K562 (cell line): ENCODE measurements around the gene BRME1. TPM values are rescaled to one million over a fixed set of nuclear protein-coding genes. Genes with fewer than 3 reads are reported as not detected.

Experiments
- CHD1 ChIP-seq: fragments of 200-600 bp; sonication (generic); IDR thresholded peaks from one replicate; pipeline ENCODE4 v1.6.1; 2012; ENCODE audit warnings: mild to moderate bottlenecking, moderate library complexity, low read length, inconsistent platforms
- DMBX1 ChIP-seq: fragments of 250-450 bp; sonication (Bioruptor Pico); IDR thresholded peaks from 2 replicates; pipeline ENCODE4 v1.8.0; 2022; ENCODE audit warnings: inconsistent platforms, mild to moderate bottlenecking, moderate library complexity, borderline replicate concordance
- E2F6 ChIP-seq, 2 experiments: IDR thresholded peaks; 2 replicates each; pipeline ENCODE4 v1.6.1; 2011; ENCODE audit warnings: borderline replicate concordance in 1 of 2, control low read depth in 1 of 2, low read depth in 1 of 2, low read length in 1 of 2, mild to moderate bottlenecking in 1 of 2, mixed read lengths in 1 of 2, moderate library complexity in 1 of 2; ENCODE audit not compliant: insufficient read depth in 1 of 2, insufficient read length in 1 of 2, poor library complexity in 1 of 2, severe bottlenecking in 1 of 2; ENCODE audit errors: extremely low read depth in 1 of 2
- NKRF ChIP-seq: fragments of 450-650 bp; IDR thresholded peaks from 2 replicates; pipeline ENCODE4 v1.6.1; 2016; ENCODE audit warnings: borderline replicate concordance
- PHF8 ChIP-seq: fragments of 200-600 bp; sonication (generic); IDR thresholded peaks from 2 replicates; pipeline ENCODE4 v1.6.1; 2012; ENCODE audit warnings: mixed run types, mild to moderate bottlenecking, inconsistent platforms, low read length, moderate library complexity, borderline replicate concordance
- POLR2AphosphoS2 ChIP-seq: IDR thresholded peaks from 2 replicates; pipeline ENCODE4 v1.6.1; 2012; ENCODE audit warnings: low read length, improper control_type of control experiment
- SAP30 ChIP-seq: fragments of 200-600 bp; sonication (generic); IDR thresholded peaks from 2 replicates; pipeline ENCODE4 v1.6.1; 2012; ENCODE audit warnings: borderline replicate concordance, low read depth, mild to moderate bottlenecking, moderate library complexity, low read length, control low read depth, inconsistent platforms; ENCODE audit not compliant: insufficient read depth, poor library complexity, severe bottlenecking
- ZBTB17 ChIP-seq: fragments of 450-650 bp; formaldehyde crosslinking; IDR thresholded peaks from 2 replicates; pipeline ENCODE4 v1.4.0; 2020; ENCODE audit warnings: mild to moderate bottlenecking
- ZBTB26 ChIP-seq: fragments of 450-650 bp; formaldehyde crosslinking; IDR thresholded peaks from 2 replicates; pipeline ENCODE4 v1.4.0; 2022; ENCODE audit warnings: missing genetic modification characterization
- ZBTB7A ChIP-seq: IDR thresholded peaks from 2 replicates; pipeline ENCODE4 v1.6.1; 2011; ENCODE audit warnings: low read depth, mild to moderate bottlenecking, low read length, moderate library complexity, borderline replicate concordance; ENCODE audit not compliant: control insufficient read depth
- ZFX ChIP-seq: sonication (generic); formaldehyde crosslinking; IDR thresholded peaks from 2 replicates; pipeline ENCODE4 v1.8.0; 2022; ENCODE audit warnings: mild to moderate bottlenecking, missing genetic modification reagents, moderate library complexity
- ZNF444 ChIP-seq: fragments of 250-450 bp; sonication (Bioruptor Pico); IDR thresholded peaks from 2 replicates; pipeline ENCODE4 v1.4.0; 2020; ENCODE audit warnings: mild to moderate bottlenecking, moderate library complexity
- polyA plus RNA-seq, 8 experiments: library from polyadenylated mRNA; depleted of rRNA in 4 of 8; stranded (reverse) in 5 of 8; unstranded in 3 of 8; fragments of >200 nt; fragmentation: Nextera tagmentation in 2 of 8; fragmentation: Illumina TruSeq in 1 of 8; extraction: Ambion mirVana in 2 of 8; extraction: Trizol in 1 of 8; gene quantifications; 2 replicates each; pipeline versions ENCODE4 v1.2.1 to v1.2.3, GENCODE V29; 2011 to 2014; ENCODE audit warnings: inconsistent platforms in 1 of 8, missing spikeins in 1 of 8
- total RNA-seq, 7 experiments: library from RNA; depleted of rRNA in 6 of 7; stranded (reverse); fragments of >200 nt in 6 of 7; fragmentation: Illumina TruSeq in 2 of 7; extraction: Trizol in 2 of 7; gene quantifications; 2 replicates each; pipeline versions ENCODE4 v1.2.1 to v1.2.3, GENCODE V29; 2011 to 2021; ENCODE audit warnings: low replicate concordance in 1 of 7
- TF ChIP-seq, protein P1 (sequence below): sonication (generic); formaldehyde crosslinking; IDR thresholded peaks from 2 replicates; pipeline ENCODE4 v1.9.0; 2022; ENCODE audit warnings: mild to moderate bottlenecking, missing genetic modification reagents
- TF ChIP-seq, protein P2 (sequence below): fragments of 450-650 bp; IDR thresholded peaks from 2 replicates; pipeline ENCODE4 v1.6.1; 2017; ENCODE audit warnings: antibody characterized with exemption, mild to moderate bottlenecking

BRME1 gene
- total and polyA plus RNA-seq, 9 of the 15 experiments (the other 6 are each of a cell fraction or from before 2014, with no cell fraction given), result 0.75 to 6.1 (median 3.6) TPM

- peak; percentile 56 for TF ChIP-seq SAP30
- TF ChIP-seq, protein P1, sequence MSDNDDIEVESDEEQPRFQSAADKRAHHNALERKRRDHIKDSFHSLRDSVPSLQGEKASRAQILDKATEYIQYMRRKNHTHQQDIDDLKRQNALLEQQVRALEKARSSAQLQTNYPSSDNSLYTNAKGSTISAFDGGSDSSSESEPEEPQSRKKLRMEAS (CRISPR knock-in tag), result peak; percentile 81
- no peak for TF ChIP-seq POLR2AphosphoS2
- TF ChIP-seq ZBTB7A, result peak; percentile 47
- TF ChIP-seq ZFX (CRISPR knock-in tag), result peak; percentile 66
- peak; percentile 34 for TF ChIP-seq CHD1
- TF ChIP-seq ZBTB26 (CRISPR knock-in tag), result 0 out of 2 replicates have a peak, but pooled peaks have one; percentile 26
- TF ChIP-seq PHF8, result peak; percentile 0; the same call in 1 of the 2 replicates
- TF ChIP-seq, protein P2, sequence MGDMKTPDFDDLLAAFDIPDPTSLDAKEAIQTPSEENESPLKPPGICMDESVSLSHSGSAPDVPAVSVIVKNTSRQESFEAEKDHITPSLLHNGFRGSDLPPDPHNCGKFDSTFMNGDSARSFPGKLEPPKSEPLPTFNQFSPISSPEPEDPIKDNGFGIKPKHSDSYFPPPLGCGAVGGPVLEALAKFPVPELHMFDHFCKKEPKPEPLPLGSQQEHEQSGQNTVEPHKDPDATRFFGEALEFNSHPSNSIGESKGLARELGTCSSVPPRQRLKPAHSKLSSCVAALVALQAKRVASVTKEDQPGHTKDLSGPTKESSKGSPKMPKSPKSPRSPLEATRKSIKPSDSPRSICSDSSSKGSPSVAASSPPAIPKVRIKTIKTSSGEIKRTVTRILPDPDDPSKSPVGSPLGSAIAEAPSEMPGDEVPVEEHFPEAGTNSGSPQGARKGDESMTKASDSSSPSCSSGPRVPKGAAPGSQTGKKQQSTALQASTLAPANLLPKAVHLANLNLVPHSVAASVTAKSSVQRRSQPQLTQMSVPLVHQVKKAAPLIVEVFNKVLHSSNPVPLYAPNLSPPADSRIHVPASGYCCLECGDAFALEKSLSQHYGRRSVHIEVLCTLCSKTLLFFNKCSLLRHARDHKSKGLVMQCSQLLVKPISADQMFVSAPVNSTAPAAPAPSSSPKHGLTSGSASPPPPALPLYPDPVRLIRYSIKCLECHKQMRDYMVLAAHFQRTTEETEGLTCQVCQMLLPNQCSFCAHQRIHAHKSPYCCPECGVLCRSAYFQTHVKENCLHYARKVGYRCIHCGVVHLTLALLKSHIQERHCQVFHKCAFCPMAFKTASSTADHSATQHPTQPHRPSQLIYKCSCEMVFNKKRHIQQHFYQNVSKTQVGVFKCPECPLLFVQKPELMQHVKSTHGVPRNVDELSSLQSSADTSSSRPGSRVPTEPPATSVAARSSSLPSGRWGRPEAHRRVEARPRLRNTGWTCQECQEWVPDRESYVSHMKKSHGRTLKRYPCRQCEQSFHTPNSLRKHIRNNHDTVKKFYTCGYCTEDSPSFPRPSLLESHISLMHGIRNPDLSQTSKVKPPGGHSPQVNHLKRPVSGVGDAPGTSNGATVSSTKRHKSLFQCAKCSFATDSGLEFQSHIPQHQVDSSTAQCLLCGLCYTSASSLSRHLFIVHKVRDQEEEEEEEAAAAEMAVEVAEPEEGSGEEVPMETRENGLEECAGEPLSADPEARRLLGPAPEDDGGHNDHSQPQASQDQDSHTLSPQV, result peak; percentile 76; the same call in 1 of the 2 replicates
- TF ChIP-seq ZNF444 (CRISPR knock-in tag), result no peak
- 0 out of 2 replicates have a peak, but pooled peaks have one; percentile 43 for TF ChIP-seq ZBTB17
- 0 out of 2 replicates have a peak, but pooled peaks have one; percentile 38 for TF ChIP-seq DMBX1 (CRISPR knock-in tag)
- TF ChIP-seq NKRF, result peak; percentile 60; the same call in 1 of the 2 replicates
- peak in 1 of 2 experiments; percentile 23 for TF ChIP-seq E2F6 (IDR thresholded peaks at IDR 0.05; ENCODE audit: borderline replicate concordance in 1 of 2, extremely low read depth in 1 of 2, insufficient read depth in 1 of 2, insufficient read length in 1 of 2, low read depth in 1 of 2, low read length in 1 of 2, poor library complexity in 1 of 2, severe bottlenecking in 1 of 2)
These were observed 64.6 kb downstream of the BRME1 start (continued) for GRCh38 chr19:13841086-13841961.
